Measurements from ENCODE around the gene LRP2.

The LRP2 gene

GRCh38 chr2:169302364-169302763 lies 60.0 kb downstream of the LRP2 start:
- no peaks in the 10 kb centered on the region for H3K27me3 ChIP-seq (ENCODE audit: insufficient read depth, low read depth)
- no peak overlapping the region for H3K4me3 ChIP-seq (IDR thresholded peaks at IDR 0.05; ENCODE audit: insufficient read depth, low read depth, low read length)
- no peak overlapping the region for H3K4me2 ChIP-seq
- H3K4me1 ChIP-seq (ENCODE audit: low read depth, poor library complexity, severe bottlenecking) = no peaks in the 10 kb centered on the region
- no peak overlapping the region for H2AFZ ChIP-seq (ENCODE audit: low read depth)
- no peaks in the 10 kb centered on the region for H3K79me2 ChIP-seq (ENCODE audit: insufficient read depth, low read depth)
- no peaks in the 10 kb centered on the region for H3K36me3 ChIP-seq (ENCODE audit: insufficient read depth)
- no peak overlapping the region for H3K27ac ChIP-seq
- no peak overlapping the region for H3K9ac ChIP-seq
- no peak for TF ChIP-seq CTCF (conservative IDR thresholded peaks at IDR 0.05; ENCODE audit: low read depth, low read length)
- no peaks in the 10 kb centered on the region for H4K20me1 ChIP-seq (ENCODE audit: insufficient read depth)

GRCh38 chr2:169301596-169302335 lies 60.6 kb downstream of the LRP2 start:
- Histone ChIP-seq H3K4me2 (no peak overlapping the region), H4K20me1 (ENCODE audit: insufficient read depth) (no peaks in the 10 kb centered on the region), H2AFZ (ENCODE audit: low read depth) (no peak overlapping the region), H3K4me1 (ENCODE audit: low read depth, poor library complexity, severe bottlenecking) (no peaks in the 10 kb centered on the region), H3K36me3 (ENCODE audit: insufficient read depth) (no peaks in the 10 kb centered on the region), H3K9ac (no peak overlapping the region), H3K79me2 (ENCODE audit: insufficient read depth, low read depth) (no peaks in the 10 kb centered on the region), H3K4me3 (IDR thresholded peaks at IDR 0.05; ENCODE audit: insufficient read depth, low read depth, low read length) (no peak overlapping the region), H3K27ac (no peak overlapping the region), H3K27me3 (ENCODE audit: insufficient read depth, low read depth) (no peaks in the 10 kb centered on the region)
- TF ChIP-seq CTCF (conservative IDR thresholded peaks at IDR 0.05; ENCODE audit: low read depth, low read length) = no peak

GRCh38 chr2:169300636-169301530 lies 61.5 kb downstream of the LRP2 start:
- Histone ChIP-seq H3K27me3 (ENCODE audit: insufficient read depth, low read depth) (no peaks in the 10 kb centered on the region), H3K79me2 (ENCODE audit: insufficient read depth, low read depth) (no peaks in the 10 kb centered on the region), H3K36me3 (ENCODE audit: insufficient read depth) (no peaks in the 10 kb centered on the region), H3K4me2 (no peak overlapping the region), H4K20me1 (ENCODE audit: insufficient read depth) (no peaks in the 10 kb centered on the region), H3K4me3 (IDR thresholded peaks at IDR 0.05; ENCODE audit: insufficient read depth, low read depth, low read length) (no peak overlapping the region), H3K9ac (no peak overlapping the region), H2AFZ (ENCODE audit: low read depth) (no peak overlapping the region), H3K4me1 (ENCODE audit: low read depth, poor library complexity, severe bottlenecking) (no peaks in the 10 kb centered on the region), H3K27ac (no peak overlapping the region)
- TF ChIP-seq CTCF (conservative IDR thresholded peaks at IDR 0.05; ENCODE audit: low read depth, low read length) = no peak

- TF ChIP-seq CTCF (conservative IDR thresholded peaks at IDR 0.05; ENCODE audit: low read depth, low read length) = no peak
- no peaks in the 10 kb centered on the region for H3K4me1 ChIP-seq (ENCODE audit: low read depth, poor library complexity, severe bottlenecking)
- no peak overlapping the region for H3K4me2 ChIP-seq
- H3K36me3 ChIP-seq (ENCODE audit: insufficient read depth) = no peaks in the 10 kb centered on the region
- no peaks in the 10 kb centered on the region for H3K27me3 ChIP-seq (ENCODE audit: insufficient read depth, low read depth)
- H3K79me2 ChIP-seq (ENCODE audit: insufficient read depth, low read depth) = no peaks in the 10 kb centered on the region
- no peak overlapping the region for H3K4me3 ChIP-seq (IDR thresholded peaks at IDR 0.05; ENCODE audit: insufficient read depth, low read depth, low read length)
- H2AFZ ChIP-seq (ENCODE audit: low read depth) = no peak overlapping the region
- H3K27ac ChIP-seq = no peak overlapping the region
- no peaks in the 10 kb centered on the region for H4K20me1 ChIP-seq (ENCODE audit: insufficient read depth)
- no peak overlapping the region for H3K9ac ChIP-seq
Measured at GRCh38 chr2:169298007-169298406, 64.3 kb downstream of the LRP2 start.
